NCI-H2107 treated with DMSO at 0.1 percent for 48 hours (cell line): ENCODE results near the gene RNF148.
"Not testable (repeated sequence)": the region's sequence is repeated elsewhere in the genome, so short reads cannot be mapped to it uniquely, and the experiment has no call there.

Experiments used
- DNase-seq: peaks from one replicate; lab custom pipeline; 2025; ENCODE audit not compliant: unreplicated experiment; lab: John Stamatoyannopoulos, UW

RNF148 gene

DNA sequence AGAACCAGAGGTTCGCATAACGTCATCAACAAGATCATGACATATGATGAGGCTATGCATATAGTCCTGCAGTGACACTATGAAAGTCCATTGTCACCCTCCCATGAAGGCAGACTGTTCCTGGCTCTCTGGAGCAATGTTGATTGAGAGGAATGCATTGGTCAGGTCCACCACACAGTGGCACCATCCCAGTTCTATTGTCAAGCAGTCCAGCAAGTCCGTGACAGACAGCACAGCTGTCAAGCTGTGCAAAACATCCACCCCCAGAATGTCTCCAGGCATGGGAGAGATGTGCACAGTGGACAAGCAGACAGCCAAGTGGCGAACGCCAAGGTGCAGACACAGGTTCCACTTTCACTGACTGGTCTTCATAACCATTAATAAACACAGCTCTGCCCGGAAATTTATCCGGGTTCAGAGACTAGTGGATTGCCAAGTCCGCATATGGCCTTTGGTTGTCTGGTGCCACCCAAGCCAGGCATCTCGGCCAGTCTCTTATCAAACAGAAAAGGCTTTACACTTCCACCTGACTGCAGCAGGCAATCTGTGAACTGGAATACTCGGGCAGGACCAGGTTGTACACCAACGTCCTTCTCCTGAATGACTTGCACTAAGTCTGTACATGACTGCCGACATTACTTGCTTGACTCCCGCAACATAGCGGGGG, 11.0 kb downstream of the RNF148 start:
- DNase-seq: no peak

DNA sequence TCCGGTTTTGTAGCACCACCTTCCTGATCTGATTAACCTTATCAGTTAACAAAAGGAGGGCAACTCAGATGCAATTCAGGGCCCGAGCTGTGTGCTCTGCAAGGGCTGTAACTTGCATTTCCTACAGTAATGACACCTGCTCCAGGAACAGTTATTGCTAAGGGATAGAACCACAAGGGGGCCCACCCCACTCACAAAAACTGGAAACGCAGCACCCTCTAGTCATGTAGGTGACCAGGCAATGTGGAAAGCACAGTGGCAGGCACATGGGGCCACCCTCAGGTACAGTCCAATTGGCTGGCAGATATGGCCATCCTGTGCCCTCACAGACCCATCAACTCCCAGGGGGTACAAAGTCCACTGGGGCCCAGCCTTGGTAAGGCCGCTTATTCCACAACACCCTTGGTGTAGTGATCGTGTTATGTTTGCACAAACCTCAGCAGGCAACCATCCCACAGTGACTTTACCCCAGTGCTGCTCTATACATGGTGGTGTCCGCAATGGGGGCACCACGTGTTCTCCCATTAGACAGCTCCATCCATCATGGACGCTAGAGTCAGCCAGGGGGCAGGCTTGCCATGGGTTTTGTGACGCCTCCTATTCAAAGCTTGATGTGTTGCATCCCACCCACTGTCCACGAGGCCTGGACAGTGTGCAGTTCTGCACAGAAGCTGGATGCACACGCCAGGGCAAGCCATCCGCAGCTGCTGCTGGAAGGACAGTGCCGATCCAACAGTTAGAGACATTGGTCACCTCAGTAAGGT, 13.2 kb downstream of the RNF148 start:
- no peak for DNase-seq

DNA sequence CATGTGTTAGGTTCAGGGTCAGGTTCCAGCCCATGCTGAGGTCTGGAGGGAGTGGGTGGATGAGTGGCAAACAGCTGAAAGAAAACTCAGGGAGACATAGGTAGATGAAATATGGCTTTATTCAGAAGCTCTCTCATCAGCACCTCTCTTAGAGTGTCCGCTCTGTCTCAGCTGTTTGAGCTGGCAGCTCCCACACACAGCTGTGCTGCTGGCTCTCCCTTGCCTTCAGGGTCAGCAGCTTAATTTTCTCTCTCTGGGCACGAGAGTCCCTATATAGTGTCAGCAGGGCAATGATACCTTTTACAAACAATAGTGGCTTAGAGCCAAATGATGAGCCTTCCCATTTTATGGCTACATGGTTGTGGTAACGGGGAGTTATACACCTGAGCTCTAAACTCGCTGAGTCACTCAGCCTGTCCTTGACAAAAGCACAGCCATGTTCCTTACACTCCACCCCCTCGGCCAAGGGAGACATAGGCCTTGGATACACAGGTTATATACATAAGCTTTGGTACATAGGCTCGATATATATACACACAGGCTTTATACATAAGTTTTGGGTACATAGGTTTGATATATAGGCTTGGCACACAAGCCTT, 14.2 kb downstream of the RNF148 start:
- no peak for DNase-seq

DNA sequence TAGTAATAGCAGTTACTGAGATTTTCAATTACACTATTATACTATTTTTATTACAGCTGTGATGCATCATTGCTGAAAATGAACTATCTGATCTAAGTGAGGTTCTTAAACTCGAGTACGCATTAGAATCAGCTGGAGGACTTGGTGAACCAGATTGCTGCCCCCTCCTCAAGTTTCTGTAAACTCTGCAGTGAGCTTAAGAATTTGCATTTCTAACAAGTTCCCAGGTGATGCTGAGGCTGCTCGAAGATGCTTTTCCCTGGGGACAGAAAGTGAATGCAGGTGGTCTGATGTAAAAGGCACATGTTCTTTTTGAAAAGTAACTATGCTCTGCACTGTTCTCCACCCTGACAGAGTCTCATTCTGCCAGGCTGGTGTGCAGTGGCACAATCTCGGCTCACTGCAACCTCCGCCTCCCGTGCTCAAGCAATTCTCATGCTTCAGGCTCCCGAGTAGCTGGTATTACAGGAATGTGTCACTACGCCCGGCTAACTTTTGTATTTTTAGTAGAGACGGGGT, 16.3 kb downstream of the RNF148 start:
- DNase-seq: no peak

DNA sequence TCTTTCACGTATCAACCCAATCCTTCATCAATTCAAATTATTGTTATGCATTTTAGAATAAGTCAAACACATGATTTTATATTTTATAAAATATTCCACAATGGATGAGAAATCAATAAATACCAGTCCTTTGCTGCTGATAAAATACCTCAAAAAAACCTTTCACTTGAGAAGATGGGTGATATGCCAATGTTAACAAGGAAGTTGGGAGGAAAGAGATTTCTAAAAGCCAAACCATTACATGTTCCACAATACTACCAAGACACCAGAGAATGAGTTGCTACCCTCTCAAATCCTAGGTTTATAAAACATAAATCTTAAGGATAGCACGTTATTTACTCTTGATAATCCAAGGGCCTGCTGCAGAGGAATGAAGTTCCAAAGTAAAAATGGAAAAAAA, 18.2 kb downstream of the RNF148 start:
- DNase-seq: no peak

DNA sequence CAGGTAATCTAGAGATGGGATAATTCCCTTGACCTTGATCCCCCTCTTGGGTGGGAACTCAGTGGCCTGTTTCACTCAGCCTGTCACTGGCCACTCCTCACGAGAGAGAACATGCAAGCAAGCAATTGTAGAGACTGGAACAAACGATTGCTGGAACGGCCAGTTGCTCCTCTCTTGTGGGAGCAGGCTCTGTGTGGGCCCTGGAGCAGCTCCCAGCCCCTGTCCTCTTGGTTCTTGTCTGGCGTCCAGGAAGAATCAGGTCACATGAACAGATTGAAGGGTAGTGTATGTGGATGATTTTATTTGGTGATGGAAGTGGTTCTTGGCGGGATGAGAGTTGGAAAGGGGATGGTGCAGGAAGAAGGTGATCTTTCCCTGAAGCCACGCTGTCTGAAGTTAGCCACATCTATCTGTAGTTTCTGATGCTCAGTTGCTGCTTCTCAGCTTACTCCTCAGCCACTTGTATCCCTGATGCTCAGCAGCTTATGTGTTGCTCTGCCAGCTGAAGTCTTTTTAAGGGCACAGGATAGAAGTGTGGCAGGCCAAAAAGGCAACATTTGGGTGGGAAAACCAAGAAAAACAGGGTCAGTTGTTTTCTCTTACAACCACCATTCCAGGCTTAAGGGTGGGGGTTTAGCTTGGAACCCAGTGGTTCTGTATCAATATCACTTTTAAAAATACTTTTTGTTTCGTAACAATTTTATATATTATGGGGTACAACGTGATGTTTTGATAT, 19.7 kb downstream of the RNF148 start:
- no peak for DNase-seq

DNA sequence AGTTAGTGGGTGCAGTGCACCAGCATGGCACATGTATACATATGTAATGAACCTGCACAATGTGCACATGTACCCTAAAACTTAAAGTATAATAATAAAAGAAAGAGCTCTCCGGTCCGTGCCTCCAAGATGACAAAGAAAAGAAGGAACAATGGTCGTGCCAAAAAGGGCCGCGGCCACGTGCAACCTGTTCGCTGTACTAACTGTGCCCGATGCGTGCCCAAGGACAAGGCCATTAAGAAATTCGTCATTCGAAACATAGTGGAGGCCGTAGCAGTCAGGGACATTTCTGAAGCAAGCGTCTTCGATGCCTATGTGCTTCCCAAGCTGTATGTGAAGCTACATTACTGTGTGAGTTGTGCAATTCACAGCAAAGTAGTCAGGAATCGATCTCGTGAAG, 21.5 kb downstream of the RNF148 start:
- not testable (repeated sequence) for DNase-seq

DNA sequence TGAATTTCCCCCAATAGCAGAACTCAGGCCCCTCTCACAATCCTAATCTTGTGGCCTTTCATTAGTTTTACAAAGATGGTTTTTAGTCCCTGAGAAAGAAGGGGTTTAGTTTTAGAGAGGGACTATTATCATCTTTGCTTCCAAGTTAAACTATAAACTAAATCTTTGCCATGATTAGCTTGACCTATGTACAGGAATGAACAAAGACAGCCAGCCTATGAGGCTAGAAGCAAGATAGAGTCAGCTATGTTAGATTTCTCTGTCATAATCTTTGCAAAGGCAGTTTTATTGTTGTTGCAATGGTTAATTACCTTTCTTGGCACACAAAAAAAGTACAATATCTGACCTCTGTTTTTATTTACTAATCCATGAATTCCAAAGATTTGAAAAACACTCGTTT, 22.9 kb downstream of the RNF148 start:
- DNase-seq: no peak

DNA sequence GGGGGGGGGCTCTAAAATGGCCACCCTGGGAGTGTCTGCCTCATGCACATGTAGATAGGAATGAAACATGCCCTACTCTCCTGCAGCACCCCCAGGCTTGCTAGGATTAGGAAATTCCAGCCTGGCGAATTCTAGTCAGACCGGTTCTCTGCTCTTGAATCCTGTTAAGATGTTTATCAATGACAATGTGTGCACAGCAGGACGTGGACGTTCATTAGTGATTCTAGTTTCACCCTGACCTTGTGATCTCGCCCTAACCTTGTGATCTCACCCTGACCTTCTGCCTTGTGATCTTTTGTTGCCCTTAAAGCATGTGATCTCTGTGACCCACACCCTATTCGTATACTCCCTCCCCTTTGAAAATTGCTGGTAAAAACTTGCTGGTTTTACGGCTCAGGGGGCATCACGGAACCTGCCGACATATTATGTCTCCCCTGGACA, 23.4 kb downstream of the RNF148 start:
- DNase-seq: not testable (repeated sequence)

DNA sequence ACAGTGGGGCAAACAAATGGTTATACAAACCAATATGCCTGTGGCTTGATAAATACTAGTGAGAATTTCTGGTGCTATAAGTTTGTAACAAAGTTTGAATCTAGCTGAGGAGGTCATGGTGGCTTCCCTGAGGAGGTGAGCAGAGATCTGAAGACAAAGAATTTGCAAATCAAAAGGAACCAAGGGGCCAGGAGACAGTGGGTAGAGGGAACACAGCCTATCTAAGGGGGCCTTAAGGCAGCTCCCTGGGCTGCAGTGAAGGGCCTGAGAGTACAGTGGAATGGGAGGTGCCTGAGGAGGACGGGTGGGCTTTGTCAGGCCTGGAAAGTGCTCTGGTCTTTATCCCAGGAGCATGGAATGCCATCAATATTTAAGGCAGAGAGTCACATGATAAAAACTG, 25.6 kb downstream of the RNF148 start:
- DNase-seq: no peak

DNA sequence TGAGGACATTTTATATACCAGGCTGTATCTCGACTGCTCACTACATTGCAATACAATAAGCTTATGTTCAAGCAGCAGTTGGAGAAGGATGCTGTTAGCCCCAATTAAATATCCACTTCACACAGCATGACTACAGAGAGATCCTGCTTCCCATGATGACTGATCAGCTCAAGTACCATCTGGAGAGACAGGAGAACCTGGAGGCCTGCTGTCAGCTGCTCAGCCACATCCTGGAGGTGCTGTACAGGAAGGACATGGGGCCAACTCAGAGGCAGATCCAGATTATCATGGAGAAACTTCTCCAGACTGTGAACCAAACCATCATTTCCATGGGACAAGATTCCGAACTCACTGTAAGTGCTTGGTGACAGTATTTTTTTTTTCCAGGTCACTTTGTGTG, 26.3 kb downstream of the RNF148 start:
- DNase-seq: no peak

DNA sequence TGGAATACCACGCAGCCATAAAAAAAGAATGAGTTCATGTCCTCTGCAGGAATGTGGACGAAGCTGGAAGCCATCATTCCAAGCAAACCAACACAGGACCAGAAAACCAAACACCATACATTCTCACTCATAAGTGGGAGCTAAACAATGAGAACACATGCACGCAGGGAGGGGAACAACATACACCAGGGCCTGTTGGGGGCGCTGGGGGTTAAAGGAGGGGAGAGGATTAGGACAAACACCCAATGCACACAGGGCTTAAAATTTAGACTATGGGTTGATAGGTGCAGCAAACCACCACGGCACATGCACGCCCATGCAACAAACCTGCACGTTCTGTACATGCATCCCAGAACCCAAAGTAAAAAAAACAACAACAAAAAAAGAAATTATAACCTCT, 27.1 kb downstream of the RNF148 start:
- no peak for DNase-seq

DNA sequence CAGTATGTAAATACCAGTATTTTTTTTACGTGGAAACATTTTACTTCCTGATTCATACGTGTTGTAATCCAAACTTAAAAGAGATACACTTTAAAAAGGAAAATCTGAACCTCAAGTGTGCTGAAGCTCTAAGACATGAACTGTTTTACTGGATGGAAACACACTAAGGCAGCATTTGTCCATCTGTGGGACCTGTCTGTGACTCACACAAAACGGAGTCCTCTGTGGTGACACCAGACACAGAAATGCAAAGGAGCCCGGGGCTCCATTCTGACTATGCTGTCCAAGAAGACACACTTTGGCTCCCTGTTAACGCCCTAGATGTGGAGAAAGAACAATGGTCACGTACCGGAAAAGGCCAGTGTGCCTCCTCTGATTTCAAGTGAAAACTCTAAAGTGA, 27.7 kb downstream of the RNF148 start:
- no peak for DNase-seq

DNA sequence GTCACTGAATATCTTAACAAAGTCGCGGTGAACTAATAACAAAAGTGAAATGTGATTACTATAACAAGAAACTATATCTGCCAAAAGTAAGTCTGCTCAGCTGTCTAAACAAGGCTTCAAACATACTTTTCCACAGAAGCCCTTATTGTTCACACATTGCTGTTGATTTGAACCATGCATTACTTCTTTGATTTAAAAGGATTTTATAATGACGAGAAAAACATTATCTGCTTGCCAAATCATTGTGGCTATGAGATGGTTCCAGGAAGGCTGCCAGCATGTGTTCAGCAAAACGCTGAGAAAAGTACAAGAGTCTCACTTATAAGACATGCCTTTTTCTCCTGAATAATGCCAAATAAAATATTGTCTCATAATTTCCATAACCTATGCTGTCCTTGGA, 28.2 kb downstream of the RNF148 start:
- peak; percentile 30 for DNase-seq

DNA sequence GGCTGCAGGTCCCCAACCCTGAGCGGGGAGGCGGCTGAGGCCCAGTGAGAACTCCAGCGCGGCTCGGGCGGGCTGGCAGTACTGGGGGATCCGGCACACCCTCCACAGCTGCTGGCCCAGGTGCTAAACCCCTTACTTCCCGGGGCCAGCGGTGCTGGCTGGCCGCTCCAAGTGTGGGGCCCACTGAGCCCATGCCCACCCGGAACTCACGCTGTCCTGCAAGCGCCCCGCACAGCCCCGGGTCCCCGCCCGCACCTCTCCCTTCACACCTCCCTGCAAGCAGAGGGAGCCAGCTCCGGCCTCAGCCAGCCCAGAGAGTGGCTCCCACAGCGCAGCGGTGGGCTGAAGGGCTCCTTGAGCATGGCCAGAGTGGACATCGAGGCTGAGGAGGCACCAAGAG, 28.8 kb downstream of the RNF148 start:
- no peak for DNase-seq

DNA sequence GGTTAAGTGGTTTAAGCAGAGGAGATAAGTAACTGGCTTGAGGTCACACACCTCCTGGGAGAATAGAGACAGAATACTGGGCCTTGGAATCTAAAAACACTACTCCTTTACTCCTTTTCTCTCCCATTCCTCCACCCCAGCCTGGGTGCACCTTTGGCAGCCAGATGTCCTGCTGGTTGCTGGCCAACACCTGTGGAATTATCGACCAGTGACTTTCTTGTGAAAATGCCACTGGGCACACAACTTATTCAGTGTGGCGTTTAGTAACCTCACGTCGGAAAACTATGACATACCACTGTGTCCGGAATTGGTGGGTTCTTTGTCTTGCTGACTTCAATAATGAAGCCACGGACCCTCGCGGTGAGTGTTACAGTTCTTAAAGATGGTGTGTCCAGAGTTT, 30.2 kb downstream of the RNF148 start:
- no peak for DNase-seq

DNA sequence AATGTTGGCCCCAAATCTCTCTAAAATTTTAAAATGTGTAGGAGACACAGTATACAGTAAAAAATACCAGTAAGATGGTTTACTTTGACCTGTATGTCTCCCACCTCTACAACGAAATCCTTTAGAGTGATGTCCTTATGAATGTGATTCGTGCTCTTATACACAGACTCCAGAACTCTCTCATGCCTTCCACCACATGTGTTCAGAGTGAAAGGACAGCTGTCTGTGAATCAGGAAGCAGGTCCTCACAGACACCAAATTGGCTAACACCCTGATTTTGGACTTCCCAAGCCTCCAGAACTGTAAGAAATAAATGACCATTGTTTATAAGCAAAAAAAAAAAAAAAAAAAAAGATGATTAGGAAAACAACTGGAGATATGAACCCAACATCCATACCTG, 39.0 kb downstream of the RNF148 start:
- no peak for DNase-seq

DNA sequence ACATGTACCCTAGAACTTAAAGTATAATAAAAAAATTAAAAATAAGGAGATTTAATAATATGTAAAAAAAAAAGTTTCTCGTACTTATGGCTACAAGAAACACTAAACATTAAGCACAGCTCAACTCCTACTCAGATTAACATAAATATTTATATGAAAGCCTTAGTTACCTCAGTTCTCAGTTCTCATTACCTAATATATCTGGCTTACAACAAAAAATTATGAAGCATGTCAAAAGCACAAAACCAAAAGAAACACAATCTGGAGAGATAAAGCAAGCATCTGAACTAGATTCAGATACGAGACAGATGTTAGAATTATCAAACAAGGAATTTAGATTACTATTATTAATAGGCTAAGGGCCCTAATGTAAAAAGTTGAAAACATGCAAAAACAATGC, 43.9 kb downstream of the RNF148 start:
- DNase-seq: no peak

DNA sequence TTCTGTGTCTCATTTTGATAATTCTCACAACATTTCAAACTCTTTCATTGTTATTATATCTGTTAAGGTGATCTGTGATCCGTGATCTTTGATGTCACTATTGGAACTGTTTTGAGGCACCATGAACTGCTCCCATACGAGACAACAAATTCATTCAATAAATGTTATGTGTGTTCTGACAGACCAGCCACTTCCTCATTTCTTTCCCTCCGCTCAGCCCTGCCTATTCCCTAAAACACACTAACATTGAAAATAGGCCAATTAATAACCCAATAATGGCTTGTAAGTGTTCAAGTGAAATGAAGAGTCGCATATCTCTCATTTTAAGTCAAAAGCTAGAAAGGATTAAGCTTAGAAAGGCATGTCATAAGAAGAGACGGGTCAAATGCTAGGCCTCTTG, 49.0 kb downstream of the RNF148 start:
- no peak for DNase-seq

DNA sequence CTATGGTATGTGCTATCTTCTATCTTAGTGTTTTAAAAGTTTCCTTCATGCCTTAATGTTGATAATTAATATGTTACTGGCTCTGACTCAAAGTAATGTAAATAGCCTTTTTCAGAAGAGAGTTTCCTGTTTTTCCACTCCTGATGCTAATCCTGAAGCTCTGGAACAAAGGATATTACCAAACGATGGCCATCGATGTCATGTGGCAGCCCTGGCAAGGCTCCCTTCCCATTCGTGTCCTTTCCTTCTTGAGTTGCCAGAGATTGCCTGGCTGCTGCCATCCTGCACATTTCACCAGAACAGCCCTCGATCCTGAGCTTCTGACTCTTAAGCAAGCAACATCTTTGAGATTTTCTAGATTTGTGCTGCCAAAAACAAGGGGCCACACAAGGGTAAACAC, 49.8 kb downstream of the RNF148 start:
- DNase-seq: no peak
